Subcutaneous abdominal adipose tissue (tissue), 5 donors: ENCODE measurements around the gene RNF144A.
A peak's percentile ranks its signal among the peaks of the same experiment; 100 is the strongest.

ENCODE experiments used
- H3K27ac ChIP-seq: one replicate; pipeline ENCODE4 v1.7.0; 2013; ENCODE audit warnings: low read depth, mild to moderate bottlenecking, inconsistent platforms, low read length, moderate library complexity
- H3K27me3 ChIP-seq, 5 donors: one replicate each; pipeline ENCODE4 v1.7.0; 2013; ENCODE audit warnings: low read length in 5 of 5, inconsistent platforms in 1 of 5; ENCODE audit not compliant: control insufficient read depth in 5 of 5, insufficient read depth in 4 of 5
- H3K36me3 ChIP-seq, 5 donors: one replicate each; pipeline ENCODE4 v1.7.0; 2013; ENCODE audit warnings: low read length in 5 of 5; ENCODE audit not compliant: control insufficient read depth in 5 of 5, insufficient read depth in 5 of 5
- H3K4me1 ChIP-seq, 5 donors: one replicate each; pipeline ENCODE4 v1.7.0; 2013; ENCODE audit warnings: low read length in 5 of 5, mild to moderate bottlenecking in 3 of 5, moderate library complexity in 1 of 5; ENCODE audit not compliant: control insufficient read depth in 5 of 5, insufficient read depth in 5 of 5
- H3K4me3 ChIP-seq, 5 donors: one replicate each; pipeline ENCODE4 v1.7.0; 2013; ENCODE audit warnings: low read length in 5 of 5, low read depth in 1 of 5
- H3K9ac ChIP-seq, 5 donors: one replicate each; pipeline ENCODE4 v1.7.0; 2013; ENCODE audit warnings: low read length in 5 of 5, mild to moderate bottlenecking in 4 of 5, moderate library complexity in 3 of 5
- H3K9me3 ChIP-seq, 5 donors: one replicate each; pipeline ENCODE4 v1.7.0; 2013; ENCODE audit warnings: low read length in 5 of 5; ENCODE audit not compliant: control insufficient read depth in 5 of 5
- donor health status: healthy.
- donor health status: healthy.
- donor health status: healthy.
- donor health status: healthy.
- donor health status: healthy.

RNF144A gene

GRCh38 chr2:7009207-7009911, 92.1 kb downstream of the RNF144A start:
- Histone ChIP-seq H3K27ac (peak overlapping the region; percentile 58), H3K4me3 (no peak overlapping the region), H3K9ac (no peak overlapping the region), H3K9me3 (no peaks in the 10 kb centered on the region), H3K27me3 (no peaks in the 10 kb centered on the region), H3K4me1 (peaks cover 19 to 73% (median 56%) of the 10 kb centered on the region in 5 donors), H3K36me3 (peaks cover 0 to 2% (median 0%) of the 10 kb centered on the region in 5 donors)

GRCh38 chr2:7010391-7011054, 93.3 kb downstream of the RNF144A start:
- Histone ChIP-seq H3K4me1 (peaks cover 22 to 79% (median 61%) of the 10 kb centered on the region in 5 donors), H3K27ac (peak overlapping the region; percentile 58), H3K9me3 (no peaks in the 10 kb centered on the region), H3K27me3 (no peaks in the 10 kb centered on the region), H3K36me3 (peaks cover 0 to 2% (median 0%) of the 10 kb centered on the region in 5 donors), H3K4me3 (no peak overlapping the region), H3K9ac (no peak overlapping the region)

- Histone ChIP-seq H3K27ac (no peak overlapping the region), H3K4me1 (peaks cover 24 to 85% (median 66%) of the 10 kb centered on the region in 5 donors), H3K36me3 (peaks cover 0 to 2% (median 0%) of the 10 kb centered on the region in 5 donors), H3K9me3 (no peaks in the 10 kb centered on the region), H3K4me3 (no peak overlapping the region), H3K9ac (no peak overlapping the region), H3K27me3 (no peaks in the 10 kb centered on the region)
These were observed 94.3 kb downstream of the RNF144A start for GRCh38 chr2:7011356-7012083.

GRCh38 chr2:7012141-7012764, 95.0 kb downstream of the RNF144A start:
- Histone ChIP-seq H3K27ac (no peak overlapping the region), H3K4me1 (peaks cover 23 to 85% (median 65%) of the 10 kb centered on the region in 5 donors)

GRCh38 chr2:7013471-7014160, 96.4 kb downstream of the RNF144A start:
- no peaks in the 10 kb centered on the region for H3K36me3 ChIP-seq
- no peaks in the 10 kb centered on the region for H3K27me3 ChIP-seq
- H3K9me3 ChIP-seq: no peaks in the 10 kb centered on the region
- no peak overlapping the region for H3K9ac ChIP-seq
- H3K4me1 ChIP-seq: peaks cover 16 to 85% (median 57%) of the 10 kb centered on the region in 5 donors
- no peak overlapping the region for H3K4me3 ChIP-seq
- no peak overlapping the region for H3K27ac ChIP-seq

More at GRCh38 chr2:7012141-7012764, 95.0 kb downstream of the RNF144A start:
- no peak overlapping the region for H3K4me3 ChIP-seq
- H3K36me3 ChIP-seq: no peaks in the 10 kb centered on the region
- H3K27me3 ChIP-seq: no peaks in the 10 kb centered on the region
- H3K9ac ChIP-seq: no peak overlapping the region
- no peaks in the 10 kb centered on the region for H3K9me3 ChIP-seq

GRCh38 chr2:7014174-7014640, 97.0 kb downstream of the RNF144A start:
- H3K4me1 ChIP-seq: peaks cover 13 to 85% (median 56%) of the 10 kb centered on the region in 5 donors
- H3K27ac ChIP-seq: peak overlapping the region; percentile 56

GRCh38 chr2:7015007-7015950, 98.1 kb downstream of the RNF144A start:
- H3K36me3 ChIP-seq: peaks cover 0 to 11% (median under 1%) of the 10 kb centered on the region in 5 donors
- H3K9me3 ChIP-seq: no peaks in the 10 kb centered on the region
- peak overlapping the region in 1 of 5 donors; percentile 12 for H3K9ac ChIP-seq
- H3K27ac ChIP-seq: peak overlapping the region; percentile 82
- H3K4me1 ChIP-seq: peaks cover 10 to 83% (median 56%) of the 10 kb centered on the region in 5 donors
- H3K27me3 ChIP-seq: no peaks in the 10 kb centered on the region
- H3K4me3 ChIP-seq: no peak overlapping the region

More at GRCh38 chr2:7014174-7014640, 97.0 kb downstream of the RNF144A start:
- Histone ChIP-seq H3K27me3 (no peaks in the 10 kb centered on the region), H3K9me3 (no peaks in the 10 kb centered on the region), H3K4me3 (no peak overlapping the region), H3K36me3 (peaks cover 0 to 4% (median 0%) of the 10 kb centered on the region in 5 donors), H3K9ac (no peak overlapping the region)

GRCh38 chr2:7016148-7016547, 98.9 kb downstream of the RNF144A start:
- H3K27ac ChIP-seq: peak overlapping the region; percentile 82
- peaks cover 6 to 81% (median 59%) of the 10 kb centered on the region in 5 donors for H3K4me1 ChIP-seq
- H3K9me3 ChIP-seq: no peaks in the 10 kb centered on the region
- H3K4me3 ChIP-seq: no peak overlapping the region
- H3K27me3 ChIP-seq: no peaks in the 10 kb centered on the region
- no peak overlapping the region for H3K9ac ChIP-seq
- H3K36me3 ChIP-seq: peaks cover 0 to 19% (median 9%) of the 10 kb centered on the region in 5 donors
